GM10248 (cell line): Measurements from ENCODE around the gene EGFL8.
"Not testable (repeated sequence)": the region's sequence is repeated elsewhere in the genome, so short reads cannot be mapped to it uniquely, and the experiment has no call there.

ENCODE experiments used
- CTCF ChIA-PET: fragments of 300-600 bp; sonication (Branson Sonifier 250); formaldehyde crosslinking; extraction: SDS; loops from one replicate; lab custom pipeline; 2021; ENCODE audit warnings: antibody characterized with exemption; lab: Yijun Ruan, JAX
- POLR2A ChIA-PET: fragments of 350-650 bp; sonication (Branson Sonifier 250); formaldehyde crosslinking; extraction: SDS; loops from one replicate; lab custom pipeline; 2020; ENCODE audit warnings: antibody characterized with exemption; lab: Yijun Ruan, JAX
- DNase-seq: peaks from one replicate; pipeline ENCODE4 v3.0.0; 2012; ENCODE audit errors: extremely low spot score
- TF ChIP-seq, protein P1 (sequence below): IDR thresholded peaks from 2 replicates; pipeline ENCODE4 v1.5.1; 2012; ENCODE audit warnings: mild to moderate bottlenecking, low read depth; ENCODE audit errors: extremely low read depth, missing control alignments, control extremely low read depth

Gene EGFL8

DNA sequence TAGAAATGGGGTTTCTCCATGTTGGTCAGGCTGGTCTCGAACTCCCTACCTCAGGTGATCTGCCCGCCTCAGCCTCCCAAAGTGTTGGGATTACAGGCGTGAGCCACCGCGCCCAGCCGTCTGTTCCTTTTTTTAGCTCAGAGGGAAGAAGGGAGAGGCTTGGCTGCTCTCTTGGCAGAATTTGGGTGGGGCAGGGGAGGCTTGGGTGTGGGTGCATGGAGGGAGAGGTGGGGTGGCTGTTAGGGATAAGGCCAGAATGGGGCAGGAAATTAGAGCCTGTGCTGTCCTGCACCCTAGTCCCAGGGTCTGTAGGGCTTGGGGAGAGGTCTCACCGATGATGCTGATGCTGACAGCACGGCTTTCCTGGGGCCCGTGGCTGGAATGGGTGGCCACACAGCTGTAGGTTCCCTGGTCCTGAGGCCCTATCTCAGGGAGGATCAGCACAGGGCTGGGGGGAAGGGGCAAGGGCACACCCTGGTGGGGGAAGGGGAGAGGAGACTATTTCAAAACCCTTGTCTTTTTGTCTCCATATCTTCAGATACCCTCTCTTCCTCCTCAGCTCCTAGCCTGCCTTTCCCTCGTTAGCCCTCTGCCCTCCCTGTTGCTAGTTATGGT, 17.6 kb downstream of the EGFL8 start:
- TF ChIP-seq, protein P1, sequence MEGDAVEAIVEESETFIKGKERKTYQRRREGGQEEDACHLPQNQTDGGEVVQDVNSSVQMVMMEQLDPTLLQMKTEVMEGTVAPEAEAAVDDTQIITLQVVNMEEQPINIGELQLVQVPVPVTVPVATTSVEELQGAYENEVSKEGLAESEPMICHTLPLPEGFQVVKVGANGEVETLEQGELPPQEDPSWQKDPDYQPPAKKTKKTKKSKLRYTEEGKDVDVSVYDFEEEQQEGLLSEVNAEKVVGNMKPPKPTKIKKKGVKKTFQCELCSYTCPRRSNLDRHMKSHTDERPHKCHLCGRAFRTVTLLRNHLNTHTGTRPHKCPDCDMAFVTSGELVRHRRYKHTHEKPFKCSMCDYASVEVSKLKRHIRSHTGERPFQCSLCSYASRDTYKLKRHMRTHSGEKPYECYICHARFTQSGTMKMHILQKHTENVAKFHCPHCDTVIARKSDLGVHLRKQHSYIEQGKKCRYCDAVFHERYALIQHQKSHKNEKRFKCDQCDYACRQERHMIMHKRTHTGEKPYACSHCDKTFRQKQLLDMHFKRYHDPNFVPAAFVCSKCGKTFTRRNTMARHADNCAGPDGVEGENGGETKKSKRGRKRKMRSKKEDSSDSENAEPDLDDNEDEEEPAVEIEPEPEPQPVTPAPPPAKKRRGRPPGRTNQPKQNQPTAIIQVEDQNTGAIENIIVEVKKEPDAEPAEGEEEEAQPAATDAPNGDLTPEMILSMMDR = no peak
- CTCF ChIA-PET = interaction anchor here (1.3 to 1.4 kb wide), 2 partner anchors 14 kb away, joined by 3 read pairs; no protein-coding TSS in a partner anchor

DNA sequence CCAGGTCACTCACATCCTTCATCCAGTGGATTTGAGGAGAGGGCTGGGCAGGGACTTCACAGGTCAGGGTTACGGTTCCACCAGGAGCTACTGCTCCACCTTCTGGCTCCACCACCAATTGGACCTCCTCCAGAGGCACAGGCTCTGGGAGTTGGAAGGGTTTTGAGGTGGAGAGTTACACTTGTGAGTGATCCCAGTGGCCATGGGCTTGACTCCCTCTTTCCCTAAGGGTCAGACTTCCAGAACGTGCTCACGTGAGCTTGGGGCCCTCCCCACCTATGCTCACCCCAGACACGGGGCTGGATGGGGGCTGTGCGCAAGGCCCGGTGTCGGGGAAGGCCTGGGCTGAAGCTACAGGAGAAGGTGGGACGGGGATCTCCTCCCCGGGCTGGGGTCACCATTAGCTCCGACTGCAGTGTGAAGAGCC, 18.2 kb downstream of the EGFL8 start:
- TF ChIP-seq, protein P1 = no peak
- ChIA-PET POLR2A (interaction anchor here (2.1 kb wide), 1 partner anchor 10 kb away, joined by 9 read pairs; the partner anchor contains the start of gene GPSM3), CTCF (interaction anchor here (1.3 kb wide), 1 partner anchor 13 kb away, joined by 3 read pairs; no protein-coding TSS in a partner anchor)
- DNase-seq = no peak

More for the DNA sequence above, 17.6 kb downstream of the EGFL8 start:
- no peak for DNase-seq
- POLR2A ChIA-PET = interaction anchor here (0.6 to 2.1 kb wide), 4 partner anchors 11 to 628 kb away, joined by 3 to 9 read pairs (median 8); partner anchors contain the start of gene GPSM3

DNA sequence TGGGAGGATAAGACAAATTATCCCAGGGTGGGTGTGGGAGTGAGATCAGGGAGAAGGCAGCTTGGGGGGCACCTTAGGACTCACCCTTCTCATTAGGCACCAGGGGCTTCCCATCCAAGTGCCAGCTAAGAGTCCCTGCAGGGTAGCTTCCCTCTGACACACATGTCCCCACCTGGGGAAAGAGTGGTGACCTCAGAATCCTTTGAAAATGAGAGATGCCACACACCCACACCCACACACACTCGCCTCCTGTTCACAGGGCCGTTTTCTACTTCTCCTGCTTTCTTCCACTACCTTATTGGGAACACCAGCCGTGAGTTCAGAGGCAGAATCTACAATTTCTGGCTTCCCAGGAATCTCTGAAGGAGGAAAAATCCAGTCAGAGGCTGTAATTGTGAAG, 18.6 kb downstream of the EGFL8 start:
- POLR2A ChIA-PET = interaction anchor here (2.1 kb wide), 1 partner anchor 10 kb away, joined by 9 read pairs; the partner anchor contains the start of gene GPSM3
- TF ChIP-seq, protein P1 = no peak
- no peak for DNase-seq
- CTCF ChIA-PET = interaction anchor here (1.3 kb wide), 1 partner anchor 13 kb away, joined by 3 read pairs; no protein-coding TSS in a partner anchor

DNA sequence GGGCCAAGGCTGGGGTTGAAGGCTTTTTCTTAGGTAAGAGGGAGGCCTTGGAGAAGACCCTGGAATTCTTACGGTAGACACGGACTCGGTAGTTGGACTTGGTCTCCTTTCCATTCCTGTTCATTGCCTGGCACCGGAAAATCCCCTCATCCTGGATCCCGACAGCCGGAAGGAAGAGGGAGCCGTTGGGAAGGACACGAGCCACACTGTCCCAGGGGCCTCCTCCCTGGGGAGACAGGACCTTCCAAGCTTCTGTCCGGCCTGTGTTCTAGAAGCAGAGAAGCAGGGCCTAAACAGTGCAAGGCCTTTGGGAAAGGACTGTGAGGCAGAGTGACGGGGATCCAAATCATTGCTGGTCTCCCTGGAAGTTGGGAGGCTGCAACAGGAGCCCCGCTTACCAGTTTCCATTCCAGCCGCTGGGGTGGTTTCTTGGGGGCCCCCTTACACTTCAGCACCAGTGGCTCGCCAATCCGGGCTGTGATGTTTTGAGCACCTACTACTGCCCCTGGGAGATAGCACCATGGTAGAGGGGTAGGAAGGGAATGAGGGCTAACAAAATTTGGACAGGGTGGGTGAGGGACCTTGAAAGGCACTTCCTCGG, 19.2 kb downstream of the EGFL8 start:
- ChIA-PET POLR2A (no interaction called here), CTCF (interaction anchor here (1.3 kb wide), 1 partner anchor 12 kb away, joined by 3 read pairs; no protein-coding TSS in a partner anchor)
- DNase-seq = no peak
- TF ChIP-seq, protein P1 = no peak

DNA sequence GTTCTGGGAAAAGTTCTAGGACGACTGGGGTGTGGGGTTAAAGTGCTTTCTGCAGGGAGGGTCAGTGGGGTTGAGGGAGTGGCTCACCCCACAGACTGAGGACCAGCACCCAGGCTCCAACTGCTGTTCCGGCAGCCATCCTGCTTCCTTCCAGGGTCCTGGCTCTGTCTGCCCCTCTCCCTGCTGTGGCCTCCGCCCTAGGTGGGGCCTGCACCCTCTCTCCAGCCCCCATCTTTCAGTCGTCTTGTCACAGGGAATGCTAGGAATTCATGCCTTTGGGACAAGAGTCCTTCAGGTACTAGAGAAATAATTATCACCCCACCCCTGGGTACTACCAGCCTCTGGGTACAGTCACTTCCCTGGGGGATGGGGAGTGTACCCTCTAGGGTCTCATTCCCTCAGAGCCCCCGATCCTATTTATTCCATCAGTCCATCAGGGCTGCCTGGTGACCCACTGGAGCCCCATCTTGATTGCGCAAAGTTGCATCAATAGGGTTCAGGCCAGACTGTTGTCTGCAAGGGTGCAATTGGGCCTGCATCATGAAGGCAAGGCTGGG, 19.8 kb downstream of the EGFL8 start, which contains the start of gene AGER:
Gene AGER, minus strand, starts transcription at position 170 of the 557 bp plus-strand sequence. Its CDS starts 31 bp downstream, at position 139.
- ChIA-PET POLR2A (no interaction called here), CTCF (no interaction called here)
- TF ChIP-seq, protein P1 = no peak
- DNase-seq = no peak

DNA sequence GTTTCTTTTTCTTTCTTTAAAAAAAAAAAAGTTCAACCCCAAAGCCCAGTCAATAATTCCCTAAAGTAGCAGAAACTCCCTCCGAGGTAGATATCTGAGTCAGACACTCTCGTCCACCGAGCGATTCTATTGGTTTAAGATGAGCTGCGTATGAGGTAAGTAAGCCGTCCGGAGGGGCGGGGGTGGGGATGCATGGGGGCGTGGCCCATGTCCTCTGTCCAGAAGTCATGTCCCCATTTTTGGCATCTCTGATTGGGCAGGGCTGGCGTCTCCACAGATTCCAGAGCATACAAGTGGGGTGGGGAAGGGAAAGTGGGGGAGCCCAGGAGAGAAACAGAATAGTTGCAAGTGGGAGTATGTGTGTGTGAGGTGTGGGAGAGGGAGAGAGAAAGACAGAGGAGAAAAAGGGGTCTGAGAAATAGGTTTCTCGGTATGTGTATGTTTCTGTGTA, 21.3 kb downstream of the EGFL8 start:
- CTCF ChIA-PET = interaction anchor here (0.9 kb wide), 1 partner anchor 10 kb away, joined by 3 read pairs; no protein-coding TSS in a partner anchor
- POLR2A ChIA-PET, DNase-seq: not testable (repeated sequence)

DNA sequence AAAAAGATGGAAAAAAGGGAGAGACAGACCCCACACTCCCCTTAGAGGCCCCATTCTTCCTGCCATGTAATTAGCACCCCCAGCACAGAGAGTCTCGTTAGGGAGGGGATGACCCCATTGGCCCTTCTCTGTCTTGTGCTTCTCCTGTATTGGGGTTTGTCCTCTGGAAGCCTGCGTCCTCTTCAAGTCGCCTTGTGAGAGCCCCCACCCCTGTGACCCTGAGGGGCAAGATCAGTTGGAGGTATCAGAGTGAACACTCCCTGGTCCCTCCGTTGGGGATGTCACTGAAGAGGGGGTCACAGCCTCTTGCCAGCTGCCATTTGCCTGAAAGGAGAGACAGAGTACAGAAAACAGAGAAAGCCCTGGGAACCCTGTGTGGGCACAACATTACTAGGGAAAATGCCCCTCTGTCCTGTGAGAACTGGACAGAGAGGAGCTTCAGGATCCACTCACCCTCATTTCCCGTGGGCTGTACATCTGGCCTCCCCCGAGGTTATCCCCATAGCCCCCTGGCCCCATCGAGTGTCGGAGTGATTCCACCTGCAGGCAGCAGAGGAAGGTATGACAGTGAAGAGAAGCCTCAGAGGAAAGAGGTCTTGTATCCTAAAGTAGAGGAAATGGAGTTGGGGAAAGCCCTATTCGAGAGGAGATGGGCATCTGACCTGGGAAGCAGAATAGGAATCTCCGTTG, 21.9 kb downstream of the EGFL8 start:
- CTCF ChIA-PET = interaction anchor here (0.9 kb wide), 1 partner anchor 9 kb away, joined by 3 read pairs; no protein-coding TSS in a partner anchor

More for the DNA sequence above, 21.9 kb downstream of the EGFL8 start:
- POLR2A ChIA-PET, DNase-seq: not testable (repeated sequence)
